Measurements from ENCODE around the gene C22orf15.

The C22orf15 gene

GRCh38 chr22:23790819-23791737 lies 28.3 kb downstream of the C22orf15 start:
- no peak for DNase-seq

- no peak for DNase-seq
Observed at GRCh38 chr22:23791738-23792645, 29.2 kb downstream of the C22orf15 start.

- no peak for DNase-seq
Observed at GRCh38 chr22:23793326-23793725, 30.5 kb downstream of the C22orf15 start.

GRCh38 chr22:23796461-23796860 lies 33.7 kb downstream of the C22orf15 start:
- no peak for DNase-seq

GRCh38 chr22:23800297-23801237 lies 37.8 kb downstream of the C22orf15 start:
- DNase-seq, result no peak

GRCh38 chr22:23801238-23801821 lies 38.5 kb downstream of the C22orf15 start:
- DNase-seq, result no peak

GRCh38 chr22:23801886-23802377 lies 39.1 kb downstream of the C22orf15 start:
- DNase-seq, result no peak

- peak; percentile 0 for DNase-seq
Observed at GRCh38 chr22:23803001-23803819, 40.4 kb downstream of the C22orf15 start.

- no peak for DNase-seq
Observed at GRCh38 chr22:23804781-23805291, 42.0 kb downstream of the C22orf15 start.

GRCh38 chr22:23806837-23807236 lies 44.0 kb downstream of the C22orf15 start:
- DNase-seq, result no peak

GRCh38 chr22:23812378-23812777 lies 49.6 kb downstream of the C22orf15 start:
- DNase-seq, result no peak

All from NCI-H526 treated with DMSO at 0.1 percent for 48 hours (cell line).